Fibroblast of pulmonary artery (primary cell): ENCODE data around the gene COG5.

Experiments
- DNase-seq: peaks from one replicate; pipeline ENCODE4 v3.0.0-alpha.2; 2010; ENCODE audit warnings: low read depth
- H3K4me3 ChIP-seq: replicated peaks from 2 replicates; pipeline ENCODE4 v1.5.1; 2011; ENCODE audit warnings: low read depth, mild to moderate bottlenecking, control low read depth, low read length, moderate library complexity
- TF ChIP-seq, protein P1 (sequence below): IDR thresholded peaks from 2 replicates; pipeline ENCODE4 v1.5.1; 2011; ENCODE audit warnings: mild to moderate bottlenecking, control low read depth, low read length, inconsistent platforms; ENCODE audit errors: missing control alignments

The COG5 gene

DNA sequence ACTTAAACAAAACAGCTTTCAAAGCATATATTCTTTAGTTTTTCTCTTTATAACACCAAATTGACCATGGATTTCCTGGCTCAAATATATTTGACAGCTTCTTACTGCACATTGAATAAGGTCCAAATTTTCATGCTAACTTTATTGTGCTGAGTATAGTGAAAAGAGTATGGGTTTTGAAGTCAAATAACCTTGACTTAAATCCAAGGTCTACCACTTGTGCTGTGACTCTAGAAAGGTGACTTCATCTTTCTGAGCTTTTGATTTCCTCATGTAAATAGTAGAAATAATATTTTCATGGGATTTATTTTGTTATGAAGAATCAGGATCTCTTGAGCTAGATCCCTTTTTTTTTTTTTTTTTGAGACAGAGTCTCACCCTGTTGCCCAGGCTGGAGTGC lies 233.2 kb downstream of the COG5 start:
- DNase-seq: no peak
- TF ChIP-seq, protein P1, sequence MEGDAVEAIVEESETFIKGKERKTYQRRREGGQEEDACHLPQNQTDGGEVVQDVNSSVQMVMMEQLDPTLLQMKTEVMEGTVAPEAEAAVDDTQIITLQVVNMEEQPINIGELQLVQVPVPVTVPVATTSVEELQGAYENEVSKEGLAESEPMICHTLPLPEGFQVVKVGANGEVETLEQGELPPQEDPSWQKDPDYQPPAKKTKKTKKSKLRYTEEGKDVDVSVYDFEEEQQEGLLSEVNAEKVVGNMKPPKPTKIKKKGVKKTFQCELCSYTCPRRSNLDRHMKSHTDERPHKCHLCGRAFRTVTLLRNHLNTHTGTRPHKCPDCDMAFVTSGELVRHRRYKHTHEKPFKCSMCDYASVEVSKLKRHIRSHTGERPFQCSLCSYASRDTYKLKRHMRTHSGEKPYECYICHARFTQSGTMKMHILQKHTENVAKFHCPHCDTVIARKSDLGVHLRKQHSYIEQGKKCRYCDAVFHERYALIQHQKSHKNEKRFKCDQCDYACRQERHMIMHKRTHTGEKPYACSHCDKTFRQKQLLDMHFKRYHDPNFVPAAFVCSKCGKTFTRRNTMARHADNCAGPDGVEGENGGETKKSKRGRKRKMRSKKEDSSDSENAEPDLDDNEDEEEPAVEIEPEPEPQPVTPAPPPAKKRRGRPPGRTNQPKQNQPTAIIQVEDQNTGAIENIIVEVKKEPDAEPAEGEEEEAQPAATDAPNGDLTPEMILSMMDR: no peak
- H3K4me3 ChIP-seq: no peak overlapping the region

DNA sequence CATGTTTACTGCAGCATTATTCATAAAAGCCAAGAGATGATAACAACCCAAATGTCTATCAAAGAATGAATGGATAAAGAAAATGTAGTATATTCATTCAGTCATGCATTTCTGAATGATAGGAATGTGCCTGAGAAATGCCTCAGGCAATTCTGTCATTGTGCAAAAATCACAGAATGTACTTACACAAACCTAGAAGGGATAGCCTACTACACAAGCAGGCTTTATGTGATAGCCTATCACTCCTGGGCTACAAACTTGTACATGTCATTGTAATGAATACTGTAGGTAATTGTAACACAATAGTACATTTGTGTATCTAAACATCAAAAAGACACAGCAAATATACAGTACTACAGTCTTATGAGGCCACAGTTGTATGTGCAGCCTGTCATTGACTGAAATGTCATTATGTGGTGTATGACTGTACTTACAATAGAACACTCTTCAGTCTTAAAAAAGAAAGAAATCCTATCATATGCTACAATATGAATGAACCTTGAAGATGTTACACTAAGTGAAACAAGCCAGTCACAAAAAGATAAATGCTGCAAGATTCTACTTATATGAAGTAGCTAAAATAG lies 235.6 kb downstream of the COG5 start:
- TF ChIP-seq, protein P1: no peak
- DNase-seq: peak; percentile 26
- no peak overlapping the region for H3K4me3 ChIP-seq

DNA sequence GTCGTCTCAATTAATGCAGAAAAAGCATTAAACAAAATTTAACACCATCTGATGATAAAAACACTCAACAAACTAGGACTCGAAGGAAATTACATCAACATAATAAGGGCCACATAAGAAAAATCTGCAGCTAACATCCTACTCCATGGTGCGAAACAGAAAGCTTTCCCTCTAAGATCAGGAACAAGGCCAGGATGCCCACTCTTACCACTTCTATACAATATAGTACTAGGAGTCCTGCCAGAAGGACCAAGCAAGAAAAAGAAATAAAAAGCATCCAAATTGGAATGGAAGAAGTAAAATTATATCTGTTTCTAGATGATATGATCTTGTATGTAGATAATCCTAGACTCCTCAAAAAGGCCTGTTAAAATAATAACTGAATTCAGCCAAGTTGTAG lies 237.7 kb downstream of the COG5 start:
- H3K4me3 ChIP-seq: no peak overlapping the region
- TF ChIP-seq, protein P1: no peak
- no peak for DNase-seq

GRCh38 chr7:107322015-107322414 lies 241.7 kb downstream of the COG5 start:
- no peak for DNase-seq
- TF ChIP-seq, protein P1: no peak
- H3K4me3 ChIP-seq: no peak overlapping the region

DNA sequence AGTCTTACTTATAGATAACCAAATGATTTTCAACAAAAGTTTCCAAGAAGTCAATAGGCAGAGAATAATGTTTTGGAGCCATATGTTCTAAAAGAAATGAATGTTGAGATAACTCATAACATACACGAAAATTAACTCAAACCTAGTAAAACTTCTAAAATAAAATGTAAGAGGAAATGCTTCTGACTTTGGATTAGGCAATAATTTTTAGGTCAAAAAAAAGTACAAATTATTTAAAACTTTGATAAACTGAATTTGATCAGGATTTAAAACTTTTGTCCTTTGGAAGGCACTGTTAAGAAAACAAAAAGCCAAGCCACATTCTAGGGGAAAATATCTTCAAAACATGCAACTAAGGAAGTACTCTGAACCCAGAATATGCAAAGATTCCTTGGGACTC lies 242.1 kb downstream of the COG5 start:
- TF ChIP-seq, protein P1: no peak
- no peak overlapping the region for H3K4me3 ChIP-seq

GRCh38 chr7:107319724-107320228 lies 243.9 kb downstream of the COG5 start:
- DNase-seq: no peak
- TF ChIP-seq, protein P1: no peak

More for the DNA sequence above, 242.1 kb downstream of the COG5 start:
- no peak for DNase-seq

DNA sequence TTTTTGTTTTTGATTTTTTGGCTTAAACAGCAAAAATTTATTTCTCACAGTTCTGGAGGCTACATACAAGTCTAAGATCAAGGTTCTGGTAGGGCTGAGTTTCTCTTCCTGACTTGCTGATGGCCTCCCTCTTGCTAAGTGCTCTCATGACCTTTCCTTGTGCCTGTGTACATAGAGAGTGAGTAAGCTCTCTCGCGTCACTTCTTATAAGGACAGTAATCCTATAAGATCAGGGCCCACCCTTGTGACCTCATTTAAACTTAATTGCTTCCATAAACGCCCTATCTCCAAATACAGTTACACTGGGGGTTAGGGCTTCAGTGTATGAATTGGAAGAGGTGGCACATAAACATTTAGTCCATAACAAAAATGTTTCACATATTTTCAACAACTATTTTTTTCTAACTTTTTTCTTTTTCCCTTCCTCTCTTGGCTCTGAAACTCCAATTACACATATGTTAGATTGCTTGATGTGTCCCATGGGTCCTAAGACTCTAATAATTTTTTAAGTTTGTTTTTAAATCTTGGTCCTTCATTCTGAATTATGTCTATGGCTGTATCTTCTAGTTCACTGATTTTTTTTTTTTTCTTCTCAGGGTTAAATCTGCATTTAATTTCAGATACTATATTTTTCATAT lies 245.1 kb downstream of the COG5 start:
- TF ChIP-seq, protein P1: no peak
- peak; percentile 1 for DNase-seq

More at GRCh38 chr7:107319724-107320228, 243.9 kb downstream of the COG5 start:
- no peak overlapping the region for H3K4me3 ChIP-seq

More for the DNA sequence above, 245.1 kb downstream of the COG5 start:
- no peak overlapping the region for H3K4me3 ChIP-seq
